HCT116 (cell line): ENCODE results near the gene LRRC4B. TPM values are rescaled to one million over a fixed set of nuclear protein-coding genes. Genes with fewer than 3 reads are reported as not detected.

ENCODE experiments used
- ATAC-seq: fragments of 200-7000 bp; cut with Tn5 transposase; 2 replicates; pipeline ENCODE4 v1.9.1; 2020; ENCODE audit warnings: mild to moderate bottlenecking, moderate library complexity
- BruUV-seq: library from RNA; stranded (reverse); fragments of 400-500 nt; replicated peaks from 2 replicates; lab custom pipeline; 2021; lab: Mats Ljungman, UMichigan
- CTCF ChIA-PET: fragments of 300-600 bp; sonication (Branson Sonifier 250); formaldehyde crosslinking; loops from one replicate; lab custom pipeline; 2021; ENCODE audit warnings: antibody characterized with exemption; lab: Charles Lee
- POLR2A ChIA-PET: fragments of 300-600, 350-600 bp; sonication (Branson Sonifier 250); formaldehyde crosslinking; loops from one replicate; lab custom pipeline; 2021; ENCODE audit warnings: antibody characterized with exemption; lab: Charles Lee
- RAD21 ChIA-PET, 2 experiments: fragments of 300-600 bp; sonication (Branson Sonifier 250); formaldehyde crosslinking; loops; one replicate each; lab custom pipeline; 2023; ENCODE audit warnings: low total read pairs in 2 of 2; ENCODE audit not compliant: uncharacterized antibody in 2 of 2, unreplicated experiment in 2 of 2, low non-redundant PET in 1 of 2; lab: Charles Lee
- DNase-seq: peaks from one replicate; pipeline ENCODE4 v3.0.0-alpha.2; 2010; ENCODE audit warnings: low read depth, low spot score
- H2AFZ ChIP-seq: fragments of 200-600 bp; shearing (Covaris generic), sonication (generic); 2 replicates; pipeline ENCODE4 v1.6.1; 2017; ENCODE audit warnings: low read depth, mixed run types, mixed read lengths, antibody characterized with exemption, low read length; ENCODE audit not compliant: poor library complexity, severe bottlenecking
- H3K27ac ChIP-seq: 2 replicates; pipeline ENCODE4 v1.5.1; 2012; ENCODE audit warnings: low read depth, low read length
- H3K27me3 ChIP-seq: fragments of 200-600 bp; sonication (generic); 2 replicates; pipeline ENCODE4 v1.6.1; 2016; ENCODE audit warnings: mixed run types, low read length, mixed read lengths; ENCODE audit not compliant: insufficient read depth
- H3K36me3 ChIP-seq, 2 experiments: fragments of 200-500 bp in 1 of 2; fragments of 200-600 bp in 1 of 2; sonication (Bioruptor generic) in 1 of 2; sonication (generic) in 1 of 2; 2 replicates each; pipeline versions ENCODE4 v1.5.1 to v1.6.1; 2014 to 2016; ENCODE audit warnings: low read length in 2 of 2, inconsistent platforms in 1 of 2, mixed read lengths in 1 of 2, mixed run types in 1 of 2; ENCODE audit not compliant: insufficient read depth in 2 of 2, control insufficient read depth in 1 of 2
- H3K4me1 ChIP-seq, 2 experiments: fragments of 200-600 bp in 1 of 2; sonication (generic) in 1 of 2; 2 replicates each; pipeline versions ENCODE4 v1.5.1 to v1.6.1; 2012 to 2017; ENCODE audit warnings: low read length in 2 of 2, inconsistent platforms in 1 of 2, mild to moderate bottlenecking in 1 of 2, mixed read lengths in 1 of 2, mixed run types in 1 of 2, moderate library complexity in 1 of 2; ENCODE audit not compliant: insufficient read depth in 2 of 2, control insufficient read depth in 1 of 2
- H3K4me2 ChIP-seq: fragments of 200-600 bp; sonication (generic); 2 replicates; pipeline ENCODE4 v1.6.1; 2017; ENCODE audit warnings: mixed run types, low read length, mixed read lengths
- H3K4me3 ChIP-seq, 2 experiments: fragments of 200-600 bp in 1 of 2; sonication (generic) in 1 of 2; replicated peaks in 1 of 2; 2 replicates each; pipeline ENCODE4 v1.5.1; 2011 to 2016; ENCODE audit warnings: low read length in 2 of 2, control low read depth in 1 of 2, low read depth in 1 of 2, mild to moderate bottlenecking in 1 of 2, mixed read lengths in 1 of 2, mixed run types in 1 of 2
- H3K79me2 ChIP-seq: fragments of 200-600 bp; sonication (generic); 2 replicates; pipeline ENCODE4 v1.6.1; 2017; ENCODE audit warnings: mild to moderate bottlenecking, mixed run types, low read length, moderate library complexity, mixed read lengths; ENCODE audit not compliant: insufficient read depth
- H3K9ac ChIP-seq: fragments of 200-600 bp; sonication (generic); 2 replicates; pipeline ENCODE4 v1.6.1; 2016; ENCODE audit warnings: low read length, mixed read lengths
- H3K9me2 ChIP-seq: fragments of 200-600 bp; sonication (generic), shearing (Covaris generic); 2 replicates; pipeline ENCODE4 v1.6.1; 2017; ENCODE audit warnings: mixed run types, mild to moderate bottlenecking, moderate library complexity; ENCODE audit not compliant: insufficient read depth
- H3K9me3 ChIP-seq, 2 experiments: fragments of 200-500 bp in 1 of 2; fragments of 200-600 bp in 1 of 2; sonication (Bioruptor generic) in 1 of 2; sonication (generic) in 1 of 2; 2 replicates each; pipeline ENCODE4 v1.6.1; 2014 to 2017; ENCODE audit warnings: low read length in 2 of 2, mixed read lengths in 2 of 2, inconsistent platforms in 1 of 2, low read depth in 1 of 2, mild to moderate bottlenecking in 1 of 2, mixed run types in 1 of 2, moderate library complexity in 1 of 2; ENCODE audit not compliant: control insufficient read depth in 1 of 2, insufficient read depth in 1 of 2
- H4K20me1 ChIP-seq: fragments of 200-600 bp; sonication (generic), shearing (Covaris generic); 2 replicates; pipeline ENCODE4 v1.6.1; 2017; ENCODE audit warnings: mixed run types, mild to moderate bottlenecking, moderate library complexity; ENCODE audit not compliant: insufficient read depth
- CBX3 ChIP-seq: IDR thresholded peaks from 2 replicates; pipeline ENCODE4 v1.6.1; 2012; ENCODE audit warnings: low read depth
- CEBPB ChIP-seq: IDR thresholded peaks from 2 replicates; pipeline ENCODE4 v1.6.1; 2012; ENCODE audit warnings: low read depth
- EZH2 ChIP-seq: fragments of 200-600 bp; sonication (generic); IDR thresholded peaks from 2 replicates; pipeline ENCODE4 v1.6.1; 2017; ENCODE audit warnings: antibody characterized with exemption, mixed run types
- EZH2phosphoT487 ChIP-seq: fragments of 200-600 bp; IDR thresholded peaks from 2 replicates; pipeline ENCODE4 v1.6.1; 2018; ENCODE audit warnings: antibody characterized with exemption, borderline replicate concordance
- FOSL1 ChIP-seq: IDR thresholded peaks from 2 replicates; pipeline ENCODE4 v1.6.1; 2012; ENCODE audit warnings: low read depth
- JUND ChIP-seq: IDR thresholded peaks from 2 replicates; pipeline ENCODE4 v1.6.1; 2012
- POLR2A ChIP-seq: IDR thresholded peaks from 2 replicates; pipeline ENCODE4 v1.7.0; 2011; ENCODE audit warnings: borderline replicate concordance; ENCODE audit not compliant: insufficient read depth, insufficient read length; ENCODE audit errors: extremely low read depth
- REST ChIP-seq: IDR thresholded peaks from 2 replicates; pipeline ENCODE4 v1.6.1; 2012; ENCODE audit warnings: low read depth
- SIN3A ChIP-seq: IDR thresholded peaks from 2 replicates; pipeline ENCODE4 v1.6.1; 2012; ENCODE audit warnings: low read depth
- SP1 ChIP-seq: IDR thresholded peaks from 2 replicates; pipeline ENCODE4 v1.6.1; 2012; ENCODE audit warnings: low read depth
- SRF ChIP-seq: IDR thresholded peaks from 2 replicates; pipeline ENCODE4 v1.6.1; 2012; ENCODE audit warnings: low read depth
- TCF7L2 ChIP-seq: IDR thresholded peaks from 2 replicates; pipeline ENCODE4 v1.7.0; 2011; ENCODE audit warnings: borderline replicate concordance, inconsistent platforms; ENCODE audit not compliant: insufficient read depth, insufficient read length; ENCODE audit errors: extremely low read depth
- intact Hi-C: fragments of 100-400 bp; cut with micrococcal nuclease; formaldehyde crosslinking; loops from 2 replicates; pipeline ENCODE4 v1.10.0; 2022
- total RNA-seq: library from RNA; stranded (reverse); gene quantifications from one replicate; pipeline ENCODE4 v1.2.1, GENCODE V29; 2021; ENCODE audit not compliant: unreplicated experiment
- TF ChIP-seq, protein P1 (sequence below): IDR thresholded peaks from 2 replicates; pipeline ENCODE4 v1.6.1; 2011; ENCODE audit warnings: mild to moderate bottlenecking, low read length, moderate library complexity; ENCODE audit not compliant: insufficient replicate concordance; ENCODE audit errors: extremely low read depth

LRRC4B gene
- total RNA-seq, 1 experiment from 2014 or later = 0.89 TPM

- BruUV-seq = no TSS peak
- ChIA-PET RAD21 (no interaction called here), POLR2A (no interaction called here), CTCF (no interaction called here)
- Histone ChIP-seq H3K9me3 (no peaks in the 10 kb centered on the region), H2AFZ (no peak overlapping the region), H3K9ac (no peak overlapping the region), H3K4me2 (no peak overlapping the region), H4K20me1 (no peaks in the 10 kb centered on the region), H3K36me3 (no peaks in the 10 kb centered on the region), H3K9me2 (no peaks in the 10 kb centered on the region), H3K79me2 (no peaks in the 10 kb centered on the region), H3K27me3 (peaks cover 10% of the 10 kb centered on the region; the same call in 1 of the 2 replicates), H3K4me1 (no peaks in the 10 kb centered on the region), H3K27ac (no peak overlapping the region), H3K4me3 (no peak overlapping the region)
- no peak for ATAC-seq
- intact Hi-C loops = no loop called here
- no peak for DNase-seq
- TF ChIP-seq EZH2phosphoT487 = no peak
- TF ChIP-seq SIN3A = no peak
- TF ChIP-seq CBX3 = no peak
- TF ChIP-seq TCF7L2 = no peak
- no peak for TF ChIP-seq SRF
- TF ChIP-seq CEBPB = no peak
- TF ChIP-seq, protein P1, sequence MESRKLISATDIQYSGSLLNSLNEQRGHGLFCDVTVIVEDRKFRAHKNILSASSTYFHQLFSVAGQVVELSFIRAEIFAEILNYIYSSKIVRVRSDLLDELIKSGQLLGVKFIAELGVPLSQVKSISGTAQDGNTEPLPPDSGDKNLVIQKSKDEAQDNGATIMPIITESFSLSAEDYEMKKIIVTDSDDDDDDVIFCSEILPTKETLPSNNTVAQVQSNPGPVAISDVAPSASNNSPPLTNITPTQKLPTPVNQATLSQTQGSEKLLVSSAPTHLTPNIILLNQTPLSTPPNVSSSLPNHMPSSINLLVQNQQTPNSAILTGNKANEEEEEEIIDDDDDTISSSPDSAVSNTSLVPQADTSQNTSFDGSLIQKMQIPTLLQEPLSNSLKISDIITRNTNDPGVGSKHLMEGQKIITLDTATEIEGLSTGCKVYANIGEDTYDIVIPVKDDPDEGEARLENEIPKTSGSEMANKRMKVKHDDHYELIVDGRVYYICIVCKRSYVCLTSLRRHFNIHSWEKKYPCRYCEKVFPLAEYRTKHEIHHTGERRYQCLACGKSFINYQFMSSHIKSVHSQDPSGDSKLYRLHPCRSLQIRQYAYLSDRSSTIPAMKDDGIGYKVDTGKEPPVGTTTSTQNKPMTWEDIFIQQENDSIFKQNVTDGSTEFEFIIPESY = no peak
- TF ChIP-seq JUND = no peak
- no peak for TF ChIP-seq EZH2
- no peak for TF ChIP-seq REST
- TF ChIP-seq FOSL1 = no peak
- TF ChIP-seq SP1 = no peak
- no peak for TF ChIP-seq POLR2A
These were observed 2.0 kb downstream of the LRRC4B start for GRCh38 chr19:50565984-50566903.
